ENCODE results near the gene BCR.
"Not testable (repeated sequence)": the region's sequence is repeated elsewhere in the genome, so short reads cannot be mapped to it uniquely, and the experiment has no call there.

The BCR gene

DNA sequence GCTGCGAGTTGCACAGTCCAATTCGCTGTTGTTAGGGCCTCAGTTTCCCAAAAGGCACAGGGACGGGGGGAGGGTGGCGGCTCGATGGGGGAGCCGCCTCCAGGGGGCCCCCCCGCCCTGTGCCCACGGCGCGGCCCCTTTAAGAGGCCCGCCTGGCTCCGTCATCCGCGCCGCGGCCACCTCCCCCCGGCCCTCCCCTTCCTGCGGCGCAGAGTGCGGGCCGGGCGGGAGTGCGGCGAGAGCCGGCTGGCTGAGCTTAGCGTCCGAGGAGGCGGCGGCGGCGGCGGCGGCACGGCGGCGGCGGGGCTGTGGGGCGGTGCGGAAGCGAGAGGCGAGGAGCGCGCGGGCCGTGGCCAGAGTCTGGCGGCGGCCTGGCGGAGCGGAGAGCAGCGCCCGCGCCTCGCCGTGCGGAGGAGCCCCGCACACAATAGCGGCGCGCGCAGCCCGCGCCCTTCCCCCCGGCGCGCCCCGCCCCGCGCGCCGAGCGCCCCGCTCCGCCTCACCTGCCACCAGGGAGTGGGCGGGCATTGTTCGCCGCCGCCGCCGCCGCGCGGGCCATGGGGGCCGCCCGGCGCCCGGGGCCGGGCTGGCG lies at the start of gene BCR:
BCR (plus strand) TSS at position 209 of the 592 bp plus-strand sequence. CDS start 452 bp downstream, outside the sequence.
- Mint-ChIP-seq H3K4me1 (peaks cover 36% of the 10 kb centered on the region), H3K4me3 (peak within 1 kb of the TSS; percentile 83 to 89 (median 84)), H3K27me3 (ENCODE audit: low read depth) (peaks cover 27% of the 10 kb centered on the region), H3K36me3 (ENCODE audit: low read depth) (peaks cover 28% of the 10 kb centered on the region), H3K9me3 (peaks cover 16% of the 10 kb centered on the region), H3K27ac (peak within 1 kb of the TSS in 1 of 3 experiments; percentile 60)
- TF ChIP-seq, protein P1, sequence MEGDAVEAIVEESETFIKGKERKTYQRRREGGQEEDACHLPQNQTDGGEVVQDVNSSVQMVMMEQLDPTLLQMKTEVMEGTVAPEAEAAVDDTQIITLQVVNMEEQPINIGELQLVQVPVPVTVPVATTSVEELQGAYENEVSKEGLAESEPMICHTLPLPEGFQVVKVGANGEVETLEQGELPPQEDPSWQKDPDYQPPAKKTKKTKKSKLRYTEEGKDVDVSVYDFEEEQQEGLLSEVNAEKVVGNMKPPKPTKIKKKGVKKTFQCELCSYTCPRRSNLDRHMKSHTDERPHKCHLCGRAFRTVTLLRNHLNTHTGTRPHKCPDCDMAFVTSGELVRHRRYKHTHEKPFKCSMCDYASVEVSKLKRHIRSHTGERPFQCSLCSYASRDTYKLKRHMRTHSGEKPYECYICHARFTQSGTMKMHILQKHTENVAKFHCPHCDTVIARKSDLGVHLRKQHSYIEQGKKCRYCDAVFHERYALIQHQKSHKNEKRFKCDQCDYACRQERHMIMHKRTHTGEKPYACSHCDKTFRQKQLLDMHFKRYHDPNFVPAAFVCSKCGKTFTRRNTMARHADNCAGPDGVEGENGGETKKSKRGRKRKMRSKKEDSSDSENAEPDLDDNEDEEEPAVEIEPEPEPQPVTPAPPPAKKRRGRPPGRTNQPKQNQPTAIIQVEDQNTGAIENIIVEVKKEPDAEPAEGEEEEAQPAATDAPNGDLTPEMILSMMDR (IDR thresholded peaks at IDR 0.05; ENCODE audit: unreplicated experiment in 3 of 3): no peak

DNA sequence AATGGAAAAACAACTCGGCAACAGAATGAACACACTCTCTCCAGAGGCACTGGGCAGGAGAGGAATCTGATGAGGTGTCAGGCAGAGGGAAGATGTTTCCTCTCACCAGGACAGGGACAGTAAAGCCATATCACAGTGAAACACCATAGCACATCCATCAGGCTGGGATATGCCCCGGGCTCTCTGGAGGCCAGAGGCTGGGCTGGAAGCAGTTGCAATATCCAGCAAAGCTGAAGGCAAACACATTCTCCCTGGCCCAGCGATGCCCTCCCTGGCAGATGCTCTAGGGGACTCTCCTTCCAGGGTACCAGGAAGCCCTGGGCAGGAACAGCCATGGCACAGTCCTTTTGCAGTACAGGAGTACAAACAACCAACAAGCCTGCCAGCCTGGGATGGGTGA lies 49.6 kb upstream of the BCR start:
- TF ChIP-seq, protein P1 (IDR thresholded peaks at IDR 0.05; ENCODE audit: unreplicated experiment in 3 of 3): no peak
- peaks cover 7% of the 10 kb centered on the region for H3K4me1 Mint-ChIP-seq
- H3K27me3 Mint-ChIP-seq (ENCODE audit: low read depth): peaks cover 10% of the 10 kb centered on the region
- no peaks in the 10 kb centered on the region for H3K9me3 Mint-ChIP-seq
- no peak overlapping the region for H3K4me3 Mint-ChIP-seq
- no peak overlapping the region for H3K27ac Mint-ChIP-seq
- no peaks in the 10 kb centered on the region for H3K36me3 Mint-ChIP-seq (ENCODE audit: low read depth)

DNA sequence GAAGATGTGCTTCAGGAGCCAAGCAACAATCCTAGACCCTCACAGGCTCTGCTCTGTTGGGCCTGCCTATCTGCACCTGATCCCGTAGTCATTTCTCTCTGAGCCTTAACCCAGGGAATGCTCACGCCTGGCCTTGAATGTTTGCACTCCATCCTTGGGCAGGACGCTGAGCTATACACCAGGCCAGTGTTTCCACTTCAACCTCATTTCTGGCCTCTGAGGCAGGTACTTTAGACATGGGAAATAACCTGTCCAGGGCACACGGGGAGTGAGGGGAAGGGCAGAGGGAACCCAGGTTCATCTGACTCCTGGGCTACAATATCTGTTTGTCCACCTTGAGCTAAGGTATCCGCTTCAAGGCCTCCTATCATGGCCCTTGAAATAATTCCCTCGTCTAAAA lies 48.4 kb upstream of the BCR start:
- no peaks in the 10 kb centered on the region for H3K9me3 Mint-ChIP-seq
- peaks cover 7% of the 10 kb centered on the region for H3K4me1 Mint-ChIP-seq
- H3K36me3 Mint-ChIP-seq (ENCODE audit: low read depth): no peaks in the 10 kb centered on the region
- H3K27me3 Mint-ChIP-seq (ENCODE audit: low read depth): peaks cover 10% of the 10 kb centered on the region
- no peak overlapping the region for H3K27ac Mint-ChIP-seq
- H3K4me3 Mint-ChIP-seq: no peak overlapping the region
- TF ChIP-seq, protein P1 (IDR thresholded peaks at IDR 0.05; ENCODE audit: unreplicated experiment in 3 of 3): no peak

DNA sequence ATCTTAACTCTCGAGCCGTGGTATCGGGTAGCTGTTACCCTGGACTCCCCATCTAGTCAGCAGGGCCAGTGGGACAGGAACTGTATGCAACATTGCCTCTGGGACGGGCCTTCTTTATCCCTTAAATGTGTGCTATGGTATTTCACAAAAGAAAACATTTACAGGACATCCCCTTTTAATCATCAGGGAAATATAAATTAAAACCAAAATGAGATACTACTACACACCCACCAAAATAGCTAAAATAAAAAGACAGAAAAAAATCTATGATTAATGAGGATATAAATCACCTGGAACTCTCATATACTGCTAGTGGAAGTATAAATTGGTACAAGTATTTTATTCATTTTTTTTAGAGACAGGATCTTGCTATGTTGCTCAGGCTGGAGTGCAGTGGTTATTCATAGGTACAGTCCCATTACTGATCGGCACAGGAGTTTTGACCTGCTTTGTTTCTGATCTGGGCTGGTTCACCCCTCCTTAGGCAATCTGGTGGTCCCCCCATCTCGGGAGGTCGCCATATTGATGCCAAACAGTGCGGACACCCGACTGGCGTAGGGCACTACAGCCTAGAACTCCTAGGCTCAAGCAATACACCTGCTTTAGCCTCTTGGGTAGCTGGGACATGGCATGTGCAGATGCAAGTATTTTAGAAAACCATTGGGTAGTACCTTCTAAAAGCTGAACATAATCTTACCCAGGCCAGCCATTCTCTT lies 47.8 kb upstream of the BCR start:
- Mint-ChIP-seq H3K4me3 (no peak overlapping the region), H3K27me3 (ENCODE audit: low read depth) (peaks cover 10% of the 10 kb centered on the region), H3K36me3 (ENCODE audit: low read depth) (no peaks in the 10 kb centered on the region), H3K4me1 (peaks cover 7% of the 10 kb centered on the region), H3K27ac (no peak overlapping the region), H3K9me3 (no peaks in the 10 kb centered on the region)
- TF ChIP-seq, protein P1 (IDR thresholded peaks at IDR 0.05; ENCODE audit: unreplicated experiment in 3 of 3): no peak

DNA sequence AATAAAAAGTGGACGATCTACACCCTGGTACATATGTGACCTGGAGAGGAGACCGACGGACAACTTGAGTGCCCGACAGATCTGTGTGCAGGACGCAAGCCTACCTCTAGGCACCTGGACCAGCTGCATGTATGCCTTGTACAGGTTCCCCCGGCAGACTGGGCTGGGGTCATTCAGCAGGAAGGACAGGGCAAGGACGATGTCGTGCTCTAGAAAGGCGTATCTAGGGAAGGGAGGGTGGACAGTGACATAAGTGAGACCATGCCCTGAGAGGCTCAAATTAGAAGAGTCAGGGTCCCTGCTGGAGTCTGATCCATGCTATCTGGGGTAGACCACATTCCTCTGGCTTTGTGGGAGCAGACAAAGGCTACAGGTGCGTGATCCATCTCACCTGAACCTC lies 46.4 kb upstream of the BCR start:
- no peak overlapping the region for H3K27ac Mint-ChIP-seq
- H3K4me1 Mint-ChIP-seq: no peaks in the 10 kb centered on the region
- no peaks in the 10 kb centered on the region for H3K9me3 Mint-ChIP-seq
- peaks cover under 1% of the 10 kb centered on the region for H3K27me3 Mint-ChIP-seq (ENCODE audit: low read depth)
- no peaks in the 10 kb centered on the region for H3K36me3 Mint-ChIP-seq (ENCODE audit: low read depth)
- TF ChIP-seq, protein P1 (IDR thresholded peaks at IDR 0.05; ENCODE audit: unreplicated experiment in 3 of 3): no peak
- no peak overlapping the region for H3K4me3 Mint-ChIP-seq

DNA sequence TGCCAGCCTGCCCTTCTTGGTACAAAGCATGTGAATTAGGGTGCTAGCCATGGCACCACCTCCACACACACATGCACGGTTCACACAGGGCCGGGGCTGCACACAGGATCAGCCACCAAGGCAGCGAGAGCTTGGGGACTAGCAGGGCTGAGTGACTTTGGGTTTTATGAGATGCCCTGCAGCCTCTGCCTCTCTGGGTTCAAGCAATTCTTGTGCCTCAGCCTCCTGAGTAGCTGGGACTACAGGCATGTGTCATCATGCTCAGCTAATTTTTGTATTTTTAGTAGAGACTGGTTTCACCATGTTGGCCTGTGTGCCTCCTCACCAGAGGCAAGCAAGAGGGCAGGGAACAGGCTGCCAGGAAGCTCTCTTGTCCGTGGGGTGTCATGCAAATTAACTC lies 43.3 kb upstream of the BCR start:
- H3K4me1 Mint-ChIP-seq; H3K27me3 Mint-ChIP-seq (ENCODE audit: low read depth); H3K27ac Mint-ChIP-seq; H3K9me3 Mint-ChIP-seq; H3K36me3 Mint-ChIP-seq (ENCODE audit: low read depth); H3K4me3 Mint-ChIP-seq: not testable (repeated sequence)
